Testis (tissue), 5 donors: ENCODE data around the gene VILL. TPM values are rescaled to one million over a fixed set of nuclear protein-coding genes. Genes with fewer than 3 reads are reported as not detected.
A peak's percentile ranks its signal among the peaks of the same experiment; 100 is the strongest.

Experiments used
- DNase-seq: peaks from one replicate; pipeline ENCODE4 v3.0.0-alpha.2; 2019
- H3K27ac ChIP-seq, 2 donors: fragments of 200-600 bp; sonication (generic); one replicate each; pipeline ENCODE4 v1.5.1; 2019
- H3K27me3 ChIP-seq: fragments of 200-600 bp; sonication (generic); one replicate; pipeline ENCODE4 v1.5.1; 2019
- H3K36me3 ChIP-seq: fragments of 200-600 bp; sonication (generic); one replicate; pipeline ENCODE4 v1.5.1; 2017; ENCODE audit warnings: low read depth; ENCODE audit errors: missing control alignments
- H3K4me1 ChIP-seq: fragments of 200-600 bp; sonication (generic); one replicate; pipeline ENCODE4 v1.5.1; 2019
- H3K4me3 ChIP-seq, 2 donors: fragments of 200-600 bp; sonication (generic); one replicate each; pipeline ENCODE4 v1.5.1; 2017 to 2019
- H3K9me3 ChIP-seq: fragments of 200-600 bp; sonication (generic); one replicate; pipeline ENCODE4 v1.5.1; 2017
- POLR2A ChIP-seq: fragments of 450-650 bp; IDR thresholded peaks from one replicate; pipeline ENCODE4 v1.6.1; 2017; ENCODE audit warnings: antibody characterized with exemption, mild to moderate bottlenecking, moderate library complexity
- WGBS, 2 donors: methylation state at CpG; one replicate each; pipeline ENCODE4 v1.1.5; 2018; 5-methylcytosine and 5-hydroxymethylcytosine counted together
- intact Hi-C: fragments of 100-400 bp; cut with DNase I; formaldehyde crosslinking; loops from one replicate; pipeline ENCODE4 v1.15.1; 2023; ENCODE audit warnings: low total_unique reads
- long read RNA-seq, 2 donors: transcript quantifications; one replicate each; lab custom pipeline, GENCODE V29; 2026
- polyA plus RNA-seq: library from polyadenylated mRNA; stranded (reverse); fragments of 350-450 nt; fragmentation: Illumina TruSeq; extraction: RNeasy Lipid Tissue Mini Kit (QIAGEN cat#74804); gene quantifications from one replicate; pipeline ENCODE4 v1.2.3, GENCODE V29; 2014; ENCODE audit warnings: low read depth, low replicate concordance; ENCODE audit not compliant: insufficient read depth
- total RNA-seq, 2 donors: library from RNA; depleted of rRNA; stranded (reverse); fragments of >200 nt; gene quantifications; one replicate each; pipeline ENCODE4 v1.2.3, GENCODE V29; 2016
- TF ChIP-seq, protein P1 (sequence below), 3 experiments: fragments of 450-650 bp in 2 of 3; fragments of 200-600 bp in 1 of 3; sonication (generic) in 1 of 3; IDR thresholded peaks; one replicate each; pipeline ENCODE4 v1.5.1; 2016 to 2019; ENCODE audit warnings: antibody characterized with exemption in 3 of 3, mild to moderate bottlenecking in 2 of 3, moderate library complexity in 1 of 3

Gene VILL
- 10 to 100 TPM; 16.3 to 17.4 TPM for total RNA-seq
- 9.5 TPM for polyA plus RNA-seq
- long read RNA-seq, donor 1, result 0 reads
- long read RNA-seq, donor 2, result 0 reads

DNA sequence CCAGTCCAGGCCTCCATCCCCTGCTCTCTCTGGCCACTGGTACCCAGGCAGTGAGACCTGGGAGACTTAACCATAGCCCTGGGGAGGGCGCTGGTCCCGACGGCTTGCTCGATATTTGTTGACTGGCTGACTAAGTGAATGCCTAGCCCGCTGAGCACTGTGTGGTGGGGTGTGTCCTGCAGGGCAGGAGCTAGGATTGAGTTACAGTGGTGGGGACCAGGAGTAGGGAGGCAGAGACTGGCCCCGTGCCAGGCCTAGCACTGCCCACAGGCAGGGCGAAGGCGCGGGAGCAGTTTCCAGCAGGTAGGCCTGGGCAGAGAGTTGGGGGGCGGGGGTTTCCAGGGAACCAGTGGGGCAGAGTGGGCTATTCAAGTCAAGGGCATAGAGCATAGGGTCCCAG, at the start of gene VILL:
Gene VILL, plus strand, starts transcription at position 260 of the 400 bp plus-strand sequence. CDS start 2,887 bp downstream, outside the sequence.
- 87 to 100% methylated on average over 1 to 10 of the region's 10 CpGs for WGBS, 2 donors
- no peak for DNase-seq
- no peak within 1 kb of the TSS for H3K27ac ChIP-seq
- no peaks in the 10 kb centered on the region for H3K9me3 ChIP-seq
- TF ChIP-seq, protein P1, sequence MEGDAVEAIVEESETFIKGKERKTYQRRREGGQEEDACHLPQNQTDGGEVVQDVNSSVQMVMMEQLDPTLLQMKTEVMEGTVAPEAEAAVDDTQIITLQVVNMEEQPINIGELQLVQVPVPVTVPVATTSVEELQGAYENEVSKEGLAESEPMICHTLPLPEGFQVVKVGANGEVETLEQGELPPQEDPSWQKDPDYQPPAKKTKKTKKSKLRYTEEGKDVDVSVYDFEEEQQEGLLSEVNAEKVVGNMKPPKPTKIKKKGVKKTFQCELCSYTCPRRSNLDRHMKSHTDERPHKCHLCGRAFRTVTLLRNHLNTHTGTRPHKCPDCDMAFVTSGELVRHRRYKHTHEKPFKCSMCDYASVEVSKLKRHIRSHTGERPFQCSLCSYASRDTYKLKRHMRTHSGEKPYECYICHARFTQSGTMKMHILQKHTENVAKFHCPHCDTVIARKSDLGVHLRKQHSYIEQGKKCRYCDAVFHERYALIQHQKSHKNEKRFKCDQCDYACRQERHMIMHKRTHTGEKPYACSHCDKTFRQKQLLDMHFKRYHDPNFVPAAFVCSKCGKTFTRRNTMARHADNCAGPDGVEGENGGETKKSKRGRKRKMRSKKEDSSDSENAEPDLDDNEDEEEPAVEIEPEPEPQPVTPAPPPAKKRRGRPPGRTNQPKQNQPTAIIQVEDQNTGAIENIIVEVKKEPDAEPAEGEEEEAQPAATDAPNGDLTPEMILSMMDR (IDR thresholded peaks at IDR 0.05), result no peak
- no peak for TF ChIP-seq POLR2A
- no peaks in the 10 kb centered on the region for H3K27me3 ChIP-seq
- H3K4me1 ChIP-seq, result peaks cover 14% of the 10 kb centered on the region
- no peak within 1 kb of the TSS for H3K4me3 ChIP-seq
- intact Hi-C loops, result no loop called here
- no peaks in the 10 kb centered on the region for H3K36me3 ChIP-seq

DNA sequence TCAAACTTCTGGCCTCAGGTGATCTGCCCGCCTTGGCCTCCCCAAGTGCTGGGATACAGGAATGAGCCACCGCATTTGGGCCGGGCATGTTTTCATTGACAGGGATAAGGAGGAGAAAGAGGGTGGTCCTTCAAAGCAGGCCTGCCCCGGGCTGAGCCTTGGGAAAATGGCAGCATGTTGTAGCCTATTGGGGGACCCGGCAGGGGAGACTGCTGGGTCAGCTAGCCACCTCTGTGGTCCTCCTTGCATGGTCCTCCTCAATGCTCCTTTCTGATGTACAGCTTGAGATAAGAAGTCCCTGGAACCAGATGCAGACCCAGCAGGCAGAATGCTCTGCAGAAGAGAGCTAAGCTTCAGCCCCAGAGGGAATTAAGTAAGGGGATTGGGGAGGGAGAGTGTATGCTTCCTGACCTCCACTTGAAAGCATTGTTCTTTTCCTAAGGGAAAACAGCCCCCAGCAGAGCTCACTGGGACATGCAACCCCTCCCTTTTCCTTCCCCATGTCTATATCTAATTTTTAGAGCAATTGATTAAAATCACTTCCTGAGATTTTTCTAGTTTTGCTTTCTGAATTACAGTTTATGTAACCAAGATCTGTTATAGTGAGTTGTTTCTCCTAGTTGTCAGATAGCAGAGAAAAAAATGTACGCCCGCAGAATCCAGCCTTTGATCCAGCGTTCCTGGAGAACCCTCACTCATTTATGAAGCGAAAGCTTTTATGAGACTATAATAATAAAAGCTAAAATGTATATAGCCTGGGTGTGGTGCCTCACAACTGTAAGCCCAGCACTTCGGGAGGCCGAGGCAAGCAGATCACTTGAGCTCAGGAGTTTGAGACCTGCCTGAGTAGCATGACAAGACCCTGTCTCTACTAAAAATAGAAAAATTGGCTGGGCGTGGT, 48.7 kb upstream of the VILL start:
- Histone ChIP-seq H3K36me3 (no peaks in the 10 kb centered on the region), H3K4me1 (peaks cover 46% of the 10 kb centered on the region), H3K9me3 (no peaks in the 10 kb centered on the region), H3K4me3 (no peak overlapping the region), H3K27me3 (no peaks in the 10 kb centered on the region), H3K27ac (peak overlapping the region; percentile 2 to 59)
- no peak for DNase-seq
- TF ChIP-seq, protein P1 (IDR thresholded peaks at IDR 0.05), result no peak
- no peak for TF ChIP-seq POLR2A
- intact Hi-C loops, result no loop called here
- WGBS, 2 donors, result 67 to 68% methylated on average over 12 of the region's 12 CpGs

DNA sequence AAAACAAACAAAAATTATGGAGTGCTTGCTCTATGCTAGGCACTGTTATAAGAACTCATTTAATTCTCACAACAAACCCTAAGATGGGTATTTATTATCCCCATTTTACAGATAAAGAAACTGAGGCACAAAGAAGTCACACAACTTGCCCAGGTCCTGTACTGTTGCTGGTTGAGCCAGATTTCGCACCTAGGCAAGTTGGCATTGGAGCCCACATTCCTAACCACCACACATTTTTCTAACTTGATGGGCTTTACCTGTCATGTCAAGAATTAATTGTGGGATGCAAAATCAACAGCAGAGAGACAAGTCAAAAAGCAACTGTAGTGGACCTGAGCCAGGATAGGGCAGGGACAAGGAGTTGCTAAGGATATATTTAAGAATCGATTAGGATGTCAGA, 47.9 kb upstream of the VILL start:
- Histone ChIP-seq H3K27ac (peak overlapping the region in 1 of 2 donors; percentile 59), H3K27me3 (no peaks in the 10 kb centered on the region), H3K36me3 (no peaks in the 10 kb centered on the region), H3K9me3 (no peaks in the 10 kb centered on the region), H3K4me1 (peaks cover 42% of the 10 kb centered on the region), H3K4me3 (no peak overlapping the region)
- intact Hi-C loops, result no loop called here
- DNase-seq, result no peak
- no peak for TF ChIP-seq POLR2A
- TF ChIP-seq, protein P1 (IDR thresholded peaks at IDR 0.05), result no peak
- 93 to 97% methylated on average over 2 of the region's 2 CpGs for WGBS, 2 donors

DNA sequence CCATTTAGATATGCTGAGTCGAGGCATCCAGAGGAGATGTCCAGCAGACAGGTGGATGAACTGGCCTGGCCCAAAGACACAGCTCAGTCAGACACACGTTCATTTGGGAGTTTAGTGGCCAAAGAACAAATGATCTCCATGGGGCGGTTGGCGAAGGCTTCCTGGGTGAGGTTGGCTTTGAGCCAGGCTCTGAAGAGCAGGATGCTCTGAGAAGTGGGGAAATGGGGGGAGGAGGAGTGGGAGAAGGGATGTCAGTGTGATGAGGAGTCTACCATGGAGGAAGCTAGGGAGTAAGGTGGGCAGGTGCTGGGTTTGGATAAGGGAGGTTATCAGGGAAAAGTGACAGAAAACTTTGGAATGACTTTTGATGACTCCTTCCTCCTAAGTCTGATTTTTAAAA, 47.5 kb upstream of the VILL start:
- TF ChIP-seq POLR2A, result no peak
- TF ChIP-seq, protein P1 (IDR thresholded peaks at IDR 0.05), result no peak
- Histone ChIP-seq H3K27ac (peak overlapping the region in 1 of 2 donors; percentile 76), H3K4me3 (no peak overlapping the region), H3K9me3 (no peaks in the 10 kb centered on the region), H3K36me3 (no peaks in the 10 kb centered on the region), H3K4me1 (peaks cover 41% of the 10 kb centered on the region), H3K27me3 (no peaks in the 10 kb centered on the region)
- intact Hi-C loops, result no loop called here
- 87 to 90% methylated on average over 4 of the region's 4 CpGs for WGBS, 2 donors
- no peak for DNase-seq
